Spleen (tissue), 7 donors: ENCODE measurements around the gene FOXD1.

Experiments used
- POLR2A ChIP-seq, 3 donors: fragments of 450-650 bp; IDR thresholded peaks; one replicate each; pipeline ENCODE4 v1.5.1; 2017; ENCODE audit warnings: antibody characterized with exemption in 3 of 3, mild to moderate bottlenecking in 1 of 3
- POLR2AphosphoS5 ChIP-seq, 3 donors: sonication (generic); formaldehyde crosslinking; IDR thresholded peaks; one replicate each; pipeline ENCODE4 v1.5.1; 2017; ENCODE audit warnings: antibody characterized with exemption in 3 of 3
- TF ChIP-seq, protein P1 (sequence below), 11 experiments: fragments of 200-600 bp in 7 of 11; fragments of 450-650 bp in 4 of 11; sonication (generic) in 4 of 11; IDR thresholded peaks in 8 of 11; conservative IDR thresholded peaks in 3 of 11; 1 replicate in 7 of 11; 2 replicates in 4 of 11; pipeline versions ENCODE4 v1.4.0 to v1.8.0; 2016 to 2021; ENCODE audit warnings: antibody characterized with exemption in 11 of 11, inconsistent platforms in 4 of 11, mild to moderate bottlenecking in 1 of 11
- donor health status: DM: no; HTN: no; CAD: no; lungs with moderate emphysema.
- donor health status: DM: no; HTN: no; CAD: no.
- donor health status: DM: no; HTN: no; CAD: no.

DNA sequence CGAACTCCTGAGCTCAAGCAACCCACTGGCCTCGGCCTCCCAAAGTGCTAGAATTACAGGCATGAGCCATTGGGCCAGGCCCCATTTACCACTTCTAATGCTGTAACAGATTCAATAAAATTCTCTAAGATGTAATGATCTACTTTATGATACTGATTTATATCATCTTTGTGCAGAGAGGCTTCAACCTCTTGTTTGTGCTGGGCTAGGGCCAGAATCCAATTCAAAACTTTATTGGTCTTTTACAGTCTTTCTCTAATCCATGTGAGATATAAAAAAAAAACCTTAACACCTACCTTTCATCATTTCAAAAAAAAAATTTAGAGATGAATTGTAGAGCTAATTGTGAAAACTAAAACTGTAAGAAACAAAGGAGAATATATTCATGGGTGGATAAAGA is 41.5 kb upstream of the FOXD1 start:
- TF ChIP-seq, protein P1, sequence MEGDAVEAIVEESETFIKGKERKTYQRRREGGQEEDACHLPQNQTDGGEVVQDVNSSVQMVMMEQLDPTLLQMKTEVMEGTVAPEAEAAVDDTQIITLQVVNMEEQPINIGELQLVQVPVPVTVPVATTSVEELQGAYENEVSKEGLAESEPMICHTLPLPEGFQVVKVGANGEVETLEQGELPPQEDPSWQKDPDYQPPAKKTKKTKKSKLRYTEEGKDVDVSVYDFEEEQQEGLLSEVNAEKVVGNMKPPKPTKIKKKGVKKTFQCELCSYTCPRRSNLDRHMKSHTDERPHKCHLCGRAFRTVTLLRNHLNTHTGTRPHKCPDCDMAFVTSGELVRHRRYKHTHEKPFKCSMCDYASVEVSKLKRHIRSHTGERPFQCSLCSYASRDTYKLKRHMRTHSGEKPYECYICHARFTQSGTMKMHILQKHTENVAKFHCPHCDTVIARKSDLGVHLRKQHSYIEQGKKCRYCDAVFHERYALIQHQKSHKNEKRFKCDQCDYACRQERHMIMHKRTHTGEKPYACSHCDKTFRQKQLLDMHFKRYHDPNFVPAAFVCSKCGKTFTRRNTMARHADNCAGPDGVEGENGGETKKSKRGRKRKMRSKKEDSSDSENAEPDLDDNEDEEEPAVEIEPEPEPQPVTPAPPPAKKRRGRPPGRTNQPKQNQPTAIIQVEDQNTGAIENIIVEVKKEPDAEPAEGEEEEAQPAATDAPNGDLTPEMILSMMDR (IDR thresholded peaks at IDR 0.05 in 8 of 11, conservative IDR thresholded peaks at IDR 0.05 in 3 of 11), result no peak
- TF ChIP-seq POLR2A (IDR thresholded peaks at IDR 0.05) (no peak), POLR2AphosphoS5 (IDR thresholded peaks at IDR 0.05) (no peak)
